NCI-H774 (cell line): Measurements from ENCODE around the gene ANXA2.

Source experiments
- DNase-seq: peaks from one replicate; lab custom pipeline; 2025; lab: John Stamatoyannopoulos, UW

The ANXA2 gene

GRCh38 chr15:60370105-60370868, 27.5 kb downstream of the ANXA2 start:
- DNase-seq = no peak

- no peak for DNase-seq
Observed at GRCh38 chr15:60369696-60370095, 28.1 kb downstream of the ANXA2 start.

DNA sequence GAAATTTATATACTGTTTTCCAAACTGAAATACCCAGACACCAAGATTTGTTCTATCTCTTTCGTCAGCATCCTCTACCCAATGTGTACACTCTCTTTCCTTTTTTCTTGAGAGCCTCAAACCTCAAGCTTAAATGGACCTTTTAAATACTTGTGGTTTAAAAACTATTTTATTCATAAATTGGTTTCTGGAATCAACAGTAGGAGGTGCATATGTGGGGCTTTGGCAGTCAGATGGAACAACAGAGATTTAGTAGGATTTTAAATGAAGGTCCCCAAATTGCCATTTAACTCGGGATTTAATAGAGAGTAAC, 33.2 kb downstream of the ANXA2 start:
- DNase-seq = no peak

- no peak for DNase-seq
Observed at GRCh38 chr15:60363903-60364611, 33.7 kb downstream of the ANXA2 start.

- DNase-seq = no peak
Observed at GRCh38 chr15:60363087-60363549, 34.7 kb downstream of the ANXA2 start.

DNA sequence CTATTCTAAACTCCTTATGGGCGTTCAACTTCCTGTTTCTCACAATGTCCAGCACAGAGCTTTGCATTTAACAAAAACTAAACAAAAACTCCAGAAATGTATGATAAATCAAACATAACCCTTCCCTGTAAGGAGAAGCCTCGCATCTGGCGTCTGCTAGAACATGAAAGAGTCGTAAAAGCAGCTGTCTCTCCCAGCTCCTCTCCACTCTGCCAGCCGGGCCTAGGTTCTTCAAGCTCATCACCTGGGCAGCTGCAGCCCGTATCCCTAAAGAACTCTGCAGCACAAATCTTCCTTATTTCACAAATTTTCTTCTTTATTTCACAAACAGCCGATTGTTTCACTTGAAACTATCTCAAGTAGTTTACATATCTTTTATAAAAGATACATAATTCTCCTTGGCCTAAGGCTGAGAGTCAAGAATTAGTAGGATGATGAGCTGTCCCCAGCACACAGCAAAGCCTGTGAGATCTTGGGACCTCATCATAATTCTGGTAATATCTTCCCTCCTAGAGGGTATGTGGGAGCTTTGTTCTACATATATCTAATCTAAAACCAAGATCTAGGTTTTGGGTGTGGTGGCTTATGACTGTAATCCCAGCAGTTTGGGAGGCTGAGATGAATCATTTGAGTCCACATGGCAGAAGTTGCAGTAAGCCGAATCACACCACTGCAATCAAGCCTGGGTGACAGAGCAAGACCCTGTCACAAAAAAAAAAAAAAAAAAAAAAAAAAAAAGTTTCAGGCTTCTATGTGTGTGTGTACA, 35.3 kb downstream of the ANXA2 start:
- no peak for DNase-seq

- DNase-seq = peak; percentile 38
Observed at GRCh38 chr15:60359738-60360137, 38.0 kb downstream of the ANXA2 start.

DNA sequence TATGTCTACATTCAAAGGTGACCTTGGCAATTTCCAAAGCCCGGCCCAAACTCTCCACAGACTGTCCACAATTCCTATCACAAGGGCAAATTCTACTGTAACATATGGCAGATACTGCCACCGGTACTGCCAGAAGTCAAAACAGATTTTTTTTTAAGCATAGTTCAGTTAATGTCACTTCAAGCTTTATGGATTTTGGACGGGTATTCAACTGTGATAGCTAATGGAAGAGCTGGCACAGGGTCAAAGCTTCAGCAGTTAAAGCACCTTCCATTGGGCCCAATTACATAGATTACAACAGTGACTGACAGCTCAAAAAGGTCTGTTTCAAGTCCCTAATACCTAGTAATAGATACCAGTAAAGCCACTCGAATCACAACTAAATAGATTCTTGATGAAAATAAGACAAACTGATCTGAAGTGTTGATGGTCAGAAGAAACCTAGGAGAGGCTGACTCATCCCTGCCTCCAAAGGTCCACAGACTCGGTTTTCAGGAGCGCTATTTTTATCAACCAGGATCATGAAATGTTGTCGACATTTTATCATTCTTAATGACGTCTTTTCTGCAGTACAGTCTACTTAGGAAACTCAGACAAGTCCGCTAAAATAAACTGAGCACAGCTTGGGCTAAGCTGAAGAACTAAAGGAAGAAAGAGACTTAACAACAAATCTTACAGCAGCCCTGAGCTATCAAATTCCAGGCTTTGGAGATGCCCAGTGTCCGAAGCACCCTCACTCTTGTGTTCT, 38.7 kb downstream of the ANXA2 start:
- DNase-seq = no peak

- no peak for DNase-seq
Observed at GRCh38 chr15:60356832-60357231, 41.0 kb downstream of the ANXA2 start.

- DNase-seq = no peak
Observed at GRCh38 chr15:60355148-60355857, 42.5 kb downstream of the ANXA2 start.

- no peak for DNase-seq
Observed at GRCh38 chr15:60353245-60353920, 44.4 kb downstream of the ANXA2 start.

DNA sequence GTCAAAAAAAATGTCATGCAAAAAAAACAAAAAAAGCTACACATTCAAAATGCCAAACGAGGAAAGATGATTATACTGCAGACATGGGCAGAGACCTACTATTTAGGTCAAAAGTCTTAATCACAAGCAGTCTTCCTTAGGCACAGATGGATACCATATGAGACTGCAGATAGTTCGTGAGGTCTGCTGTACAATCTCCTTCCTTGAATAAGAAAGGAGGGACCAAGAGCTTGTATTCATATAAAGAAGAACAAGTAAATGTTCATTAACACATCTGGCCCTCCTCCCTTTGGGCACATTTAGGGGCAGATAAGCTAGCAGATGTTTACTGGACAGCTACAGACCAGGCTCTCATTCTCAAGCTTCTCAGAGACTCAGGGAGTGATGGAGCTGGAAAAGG, 45.3 kb downstream of the ANXA2 start:
- no peak for DNase-seq

DNA sequence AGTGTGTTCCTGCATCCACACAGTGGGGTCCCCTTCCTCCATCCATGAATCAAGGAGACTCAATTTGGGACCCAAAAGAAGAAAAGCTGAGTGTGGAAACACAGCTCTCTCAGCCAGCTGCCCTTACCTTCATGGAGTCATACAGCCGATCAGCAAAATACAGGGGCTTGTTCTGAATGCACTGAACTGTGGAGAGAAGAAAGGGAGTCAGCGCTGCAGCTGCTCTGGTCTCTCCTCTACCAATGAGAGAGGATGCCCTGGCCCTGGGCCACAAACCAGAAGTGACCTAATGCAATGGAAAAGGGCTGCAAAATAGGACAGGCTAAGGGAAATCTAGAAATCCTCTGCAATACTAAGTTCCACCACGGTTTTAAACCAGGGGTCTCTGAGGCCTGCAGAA, 46.7 kb downstream of the ANXA2 start:
- DNase-seq = peak; percentile 18

DNA sequence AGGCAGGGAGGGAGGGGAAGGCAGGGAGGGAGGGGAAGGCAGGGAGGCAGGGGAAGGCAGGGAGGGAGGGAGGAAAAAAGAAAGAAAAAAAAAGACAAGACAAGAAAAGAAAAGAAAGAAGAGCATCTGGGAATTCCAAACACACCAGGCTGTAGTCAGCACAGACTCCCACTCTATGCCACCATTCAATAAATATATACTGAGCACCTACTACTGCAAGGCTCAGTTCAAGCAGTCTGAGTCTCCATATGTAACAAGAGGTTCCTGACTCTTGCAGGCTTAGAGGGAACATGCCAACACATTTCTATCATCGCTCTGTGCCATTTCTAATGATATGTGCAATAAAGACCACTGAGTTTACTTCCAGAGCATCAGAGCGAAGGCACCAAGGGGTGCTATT, 47.7 kb downstream of the ANXA2 start:
- no peak for DNase-seq

DNA sequence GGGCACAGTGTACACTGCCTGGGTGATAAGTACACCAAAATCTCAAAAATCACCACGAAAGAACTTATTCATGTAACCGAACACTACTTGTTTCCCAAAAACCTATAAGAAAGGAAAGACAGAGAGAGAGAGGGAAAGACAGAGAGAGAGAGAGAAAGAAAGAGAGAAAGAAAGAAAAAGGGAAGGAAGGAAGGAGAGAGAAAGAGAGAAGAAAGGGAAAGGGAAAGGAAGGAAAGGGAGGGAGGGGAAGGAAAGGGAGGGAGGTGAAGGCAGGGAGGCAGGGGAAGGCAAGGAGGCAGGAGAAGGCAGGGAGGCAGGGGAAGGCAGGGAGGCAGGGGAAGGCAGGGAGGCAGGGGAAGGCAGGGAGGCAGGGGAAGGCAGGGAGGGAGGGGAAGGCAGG, 48.2 kb downstream of the ANXA2 start:
- DNase-seq = no peak

DNA sequence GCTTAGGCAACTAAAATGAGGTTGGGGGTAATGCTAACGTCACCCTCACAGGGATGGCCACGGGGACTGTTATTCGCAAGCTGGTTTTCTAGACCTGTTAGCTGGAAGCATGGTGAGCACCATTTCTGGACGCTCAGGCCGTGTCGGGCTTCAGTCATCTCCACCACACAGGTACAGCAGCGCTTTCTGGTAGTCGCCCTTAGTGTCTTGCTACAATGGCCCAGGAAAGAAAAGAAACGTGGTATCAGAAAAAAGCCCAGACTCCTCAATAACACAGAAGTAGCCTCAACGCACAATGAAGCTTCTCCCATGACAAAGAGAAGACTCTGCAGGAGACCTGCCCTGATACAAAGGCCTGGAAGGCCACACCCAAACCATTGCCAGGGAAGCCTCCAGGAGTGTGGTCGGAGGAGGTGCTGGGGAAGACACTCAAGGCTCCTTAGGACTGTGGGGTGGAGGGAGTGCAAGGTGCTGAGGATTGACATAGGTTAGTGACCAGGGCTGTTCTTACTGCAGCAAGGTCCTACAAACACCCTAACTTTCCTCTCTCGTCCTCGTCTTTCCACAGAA, 50.2 kb downstream of the ANXA2 start:
- no peak for DNase-seq

DNA sequence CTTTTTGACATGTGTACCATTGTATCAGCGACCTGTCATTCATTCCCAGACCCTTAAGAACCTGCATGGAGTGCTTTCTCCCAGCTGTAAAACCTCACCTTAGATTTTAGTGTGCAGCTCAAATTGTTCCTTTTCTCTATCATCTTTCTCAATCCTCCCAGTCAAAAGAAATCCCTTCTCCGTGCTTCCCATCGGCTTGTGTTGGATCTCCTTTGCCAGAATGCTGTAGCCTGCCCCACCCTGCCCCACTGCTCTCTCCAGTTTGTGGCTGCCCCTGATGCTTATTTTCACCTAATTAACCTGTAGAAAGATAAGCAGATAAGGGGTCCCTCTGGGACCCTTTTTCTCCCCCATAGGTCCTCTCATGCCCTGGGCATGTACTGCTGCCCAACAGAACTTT, 51.1 kb downstream of the ANXA2 start:
- no peak for DNase-seq

DNA sequence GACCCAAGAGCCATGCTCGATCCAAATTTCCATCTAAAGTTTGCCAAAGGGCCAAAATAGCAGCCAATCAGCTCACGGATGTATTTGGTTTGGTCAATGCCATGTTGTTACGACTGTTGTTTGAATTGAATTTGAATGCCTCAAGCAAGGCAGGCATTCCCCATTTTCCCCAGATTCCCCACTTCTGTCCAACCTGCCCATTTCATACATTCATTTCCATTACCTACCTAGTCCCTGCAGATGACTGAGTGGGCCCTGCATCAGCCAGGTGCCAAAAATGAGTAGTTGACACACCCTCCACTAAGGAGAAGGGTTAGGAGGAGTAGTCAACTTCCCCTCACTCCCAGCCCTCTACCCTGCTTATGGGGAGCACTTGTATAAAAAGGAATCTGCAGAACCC, 51.7 kb downstream of the ANXA2 start:
- DNase-seq = no peak

DNA sequence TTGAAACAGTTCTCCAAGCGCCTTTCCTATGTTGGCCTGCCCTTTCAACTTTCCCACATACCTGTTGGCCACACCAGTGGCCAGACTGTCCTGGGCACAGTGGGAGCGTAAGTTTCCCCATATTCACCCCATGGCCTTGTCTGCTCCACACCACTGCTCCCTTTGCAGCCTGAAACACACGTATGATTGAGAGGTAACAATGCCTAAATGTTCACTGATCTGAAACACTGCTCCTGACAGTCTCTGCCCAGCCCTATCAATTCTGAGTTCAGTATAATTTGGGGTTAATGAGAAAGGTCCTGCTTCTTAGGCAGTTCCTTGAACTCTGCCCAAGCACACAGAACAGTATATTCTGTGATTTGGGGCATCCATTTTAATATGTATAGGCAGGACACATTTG, 52.2 kb downstream of the ANXA2 start:
- DNase-seq = no peak

DNA sequence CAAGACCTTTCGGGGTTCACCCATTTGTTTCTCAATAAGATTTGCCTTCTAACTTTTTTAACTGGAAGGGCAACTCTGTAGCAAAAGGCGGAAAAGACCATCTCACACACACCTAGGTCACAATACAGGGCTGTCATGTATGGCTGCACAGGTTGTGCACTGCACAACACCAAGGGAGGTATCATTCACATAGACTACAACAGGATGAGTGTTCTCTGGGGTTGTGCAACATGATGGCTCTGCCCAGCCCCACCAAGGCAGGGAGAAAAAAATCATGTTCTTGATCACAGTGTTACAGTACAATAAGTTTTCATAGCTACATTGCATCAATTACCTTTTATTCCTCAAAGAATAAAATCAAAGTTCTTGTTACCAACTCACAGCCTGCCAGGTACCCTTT, 52.8 kb downstream of the ANXA2 start:
- no peak for DNase-seq

- DNase-seq = no peak
Observed at GRCh38 chr15:60344461-60344860, 53.3 kb downstream of the ANXA2 start.
